ENCODE data around the gene TLE2. TPM values are rescaled to one million over a fixed set of nuclear protein-coding genes. Genes with fewer than 3 reads are reported as not detected.

TLE2 gene
- total and polyA plus RNA-seq, 9 of the 15 experiments (the other 6 are each of a cell fraction or from before 2014, with no cell fraction given), result 0.35 to 13.1 (median 6.2) TPM

GRCh38 chr19:3035542-3036118 lies 6.5 kb upstream of the TLE2 start (continued):
- TF ChIP-seq SAFB (IDR thresholded peaks at IDR 0.05; ENCODE audit: borderline replicate concordance, low read depth, low read length), result no peak
- TF ChIP-seq ZNF445 (CRISPR knock-in tag; IDR thresholded peaks at IDR 0.05; ENCODE audit: low read depth), result no peak
- TF ChIP-seq POLR2AphosphoS5 (IDR thresholded peaks at IDR 0.05; ENCODE audit: control insufficient read depth, insufficient read depth, low read depth, low read length), result peak; percentile 46; the same call in 1 of the 2 replicates
- TF ChIP-seq CAMTA2 (CRISPR knock-in tag; conservative IDR thresholded peaks at IDR 0.05), result no peak
- TF ChIP-seq ZNF274 (IDR thresholded peaks at IDR 0.05; ENCODE audit: borderline replicate concordance, low read depth, low read length), result no peak
- TF ChIP-seq EP400 (IDR thresholded peaks at IDR 0.05), result peak; percentile 48; the same call in 1 of the 2 replicates
- TF ChIP-seq CBFA2T3 (IDR thresholded peaks at IDR 0.05), result no peak
- TF ChIP-seq FOXK2 (conservative IDR thresholded peaks at IDR 0.05 in 1 of 2, IDR thresholded peaks at IDR 0.05 in 1 of 2; ENCODE audit: low read depth in 2 of 2), result no peak
- TF ChIP-seq ZZZ3 (IDR thresholded peaks at IDR 0.05), result no peak
- no peak for TF ChIP-seq HNRNPL (IDR thresholded peaks at IDR 0.05; ENCODE audit: low read depth, low read length)
- no peak for TF ChIP-seq ZNF3 (CRISPR knock-in tag; IDR thresholded peaks at IDR 0.05)
- TF ChIP-seq CEBPZ (IDR thresholded peaks at IDR 0.05; ENCODE audit: borderline replicate concordance, low read depth, low read length), result no peak
- no peak for TF ChIP-seq NR3C1 (CRISPR knock-in tag; IDR thresholded peaks at IDR 0.05)
- no peak for TF ChIP-seq RAD21 (CRISPR knock-in tag; conservative IDR thresholded peaks at IDR 0.05 in 1 of 2, IDR thresholded peaks at IDR 0.05 in 1 of 2)
- TF ChIP-seq, protein P1, sequence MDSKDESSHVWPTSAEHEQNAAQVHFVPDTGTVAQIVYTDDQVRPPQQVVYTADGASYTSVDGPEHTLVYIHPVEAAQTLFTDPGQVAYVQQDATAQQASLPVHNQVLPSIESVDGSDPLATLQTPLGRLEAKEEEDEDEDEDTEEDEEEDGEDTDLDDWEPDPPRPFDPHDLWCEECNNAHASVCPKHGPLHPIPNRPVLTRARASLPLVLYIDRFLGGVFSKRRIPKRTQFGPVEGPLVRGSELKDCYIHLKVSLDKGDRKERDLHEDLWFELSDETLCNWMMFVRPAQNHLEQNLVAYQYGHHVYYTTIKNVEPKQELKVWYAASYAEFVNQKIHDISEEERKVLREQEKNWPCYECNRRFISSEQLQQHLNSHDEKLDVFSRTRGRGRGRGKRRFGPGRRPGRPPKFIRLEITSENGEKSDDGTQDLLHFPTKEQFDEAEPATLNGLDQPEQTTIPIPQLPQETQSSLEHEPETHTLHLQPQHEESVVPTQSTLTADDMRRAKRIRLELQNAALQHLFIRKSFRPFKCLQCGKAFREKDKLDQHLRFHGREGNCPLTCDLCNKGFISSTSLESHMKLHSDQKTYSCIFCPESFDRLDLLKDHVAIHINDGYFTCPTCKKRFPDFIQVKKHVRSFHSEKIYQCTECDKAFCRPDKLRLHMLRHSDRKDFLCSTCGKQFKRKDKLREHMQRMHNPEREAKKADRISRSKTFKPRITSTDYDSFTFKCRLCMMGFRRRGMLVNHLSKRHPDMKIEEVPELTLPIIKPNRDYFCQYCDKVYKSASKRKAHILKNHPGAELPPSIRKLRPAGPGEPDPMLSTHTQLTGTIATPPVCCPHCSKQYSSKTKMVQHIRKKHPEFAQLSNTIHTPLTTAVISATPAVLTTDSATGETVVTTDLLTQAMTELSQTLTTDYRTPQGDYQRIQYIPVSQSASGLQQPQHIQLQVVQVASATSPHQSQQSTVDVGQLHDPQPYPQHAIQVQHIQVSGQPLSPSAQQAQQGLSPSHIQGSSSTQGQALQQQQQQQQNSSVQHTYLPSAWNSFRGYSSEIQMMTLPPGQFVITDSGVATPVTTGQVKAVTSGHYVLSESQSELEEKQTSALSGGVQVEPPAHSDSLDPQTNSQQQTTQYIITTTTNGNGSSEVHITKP (IDR thresholded peaks at IDR 0.05; ENCODE audit: partially characterized antibody), result peak; percentile 22
- TF ChIP-seq ASH1L (IDR thresholded peaks at IDR 0.05; ENCODE audit: borderline replicate concordance, low read depth, partially characterized antibody), result peak; percentile 90
- no peak for TF ChIP-seq ZNF174 (CRISPR knock-in tag; IDR thresholded peaks at IDR 0.05)
- peak; percentile 97 for TF ChIP-seq CBX1 (IDR thresholded peaks at IDR 0.05; ENCODE audit: low read depth)
- TF ChIP-seq XRCC5 (IDR thresholded peaks at IDR 0.05; ENCODE audit: low read depth, low read length), result peak; percentile 71
- TF ChIP-seq, protein P2, sequence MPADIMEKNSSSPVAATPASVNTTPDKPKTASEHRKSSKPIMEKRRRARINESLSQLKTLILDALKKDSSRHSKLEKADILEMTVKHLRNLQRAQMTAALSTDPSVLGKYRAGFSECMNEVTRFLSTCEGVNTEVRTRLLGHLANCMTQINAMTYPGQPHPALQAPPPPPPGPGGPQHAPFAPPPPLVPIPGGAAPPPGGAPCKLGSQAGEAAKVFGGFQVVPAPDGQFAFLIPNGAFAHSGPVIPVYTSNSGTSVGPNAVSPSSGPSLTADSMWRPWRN (IDR thresholded peaks at IDR 0.05; ENCODE audit: low read depth), result 0 out of 2 replicates have a peak, but pooled peaks have one; percentile 32
- TF ChIP-seq GABPB2 (CRISPR knock-in tag; conservative IDR thresholded peaks at IDR 0.05), result no peak
- TF ChIP-seq BCOR (IDR thresholded peaks at IDR 0.05), result peak; percentile 100
- TF ChIP-seq ZSCAN32 (CRISPR knock-in tag; IDR thresholded peaks at IDR 0.05), result no peak
